Activated T-helper 2 cell treated with anti-CD3 and anti-CD28 coated beads, Interferon-gamma antibody, Interleukin-2, Interleukin-4, amounts not matched to agents 10 μg/mL and 5 μg/mL and 100 μg/mL, durations not matched to agents 14 hours and 24 hours and 36 hours (primary cell): ENCODE measurements around the gene TBK1. TPM values are rescaled to one million over a fixed set of nuclear protein-coding genes. Genes with fewer than 3 reads are reported as not detected.

Source experiments
- DNase-seq: peaks from one replicate; pipeline ENCODE4 v3.0.0; 2021; ENCODE audit warnings: low spot score
- H3K27ac Mint-ChIP-seq: one replicate; pipeline ENCODE4 v1.8.0; 2021; ENCODE audit warnings: mixed read lengths
- H3K27me3 Mint-ChIP-seq: one replicate; pipeline ENCODE4 v1.8.0; 2021; ENCODE audit warnings: low read depth, mixed read lengths
- H3K36me3 Mint-ChIP-seq: one replicate; pipeline ENCODE4 v1.8.0; 2021; ENCODE audit warnings: low read depth, mixed read lengths
- H3K4me1 Mint-ChIP-seq: one replicate; pipeline ENCODE4 v1.8.0; 2021; ENCODE audit warnings: low read depth, mixed read lengths
- H3K4me3 Mint-ChIP-seq: one replicate; pipeline ENCODE4 v1.8.0; 2021; ENCODE audit warnings: low read depth, mild to moderate bottlenecking, moderate library complexity, mixed read lengths
- H3K9me3 Mint-ChIP-seq: one replicate; pipeline ENCODE4 v1.8.0; 2021; ENCODE audit warnings: mixed read lengths
- intact Hi-C: fragments of 100-400 bp; cut with micrococcal nuclease; formaldehyde crosslinking; loops from one replicate; pipeline ENCODE4 v1.15.1; 2023
- total RNA-seq: library from RNA; stranded (reverse); gene quantifications from 2 replicates; pipeline ENCODE4 v1.2.3, GENCODE V29; 2022

The TBK1 gene
- total RNA-seq, 1 donor from 2014 or later = 35.3 TPM

DNA sequence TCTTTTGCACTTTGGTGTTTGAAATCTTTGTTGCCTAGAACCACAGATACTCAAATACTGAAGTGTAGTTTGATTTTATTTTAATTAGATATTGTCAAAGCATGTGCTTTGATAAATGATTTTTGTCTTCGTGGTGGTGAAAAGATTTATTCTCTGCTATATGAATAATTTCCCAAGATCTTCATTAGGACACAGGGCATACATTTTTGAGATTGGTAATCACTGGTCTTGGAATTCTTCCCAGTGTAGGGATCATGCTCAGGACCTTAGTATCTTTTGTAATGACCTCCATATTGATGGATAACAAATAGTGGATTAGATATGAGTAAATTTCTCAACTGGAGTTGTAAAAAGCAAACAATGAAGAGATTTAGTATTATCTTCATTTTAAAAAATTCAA lies 28.2 kb downstream of the TBK1 start:
- peaks cover 17% of the 10 kb centered on the region for H3K9me3 Mint-ChIP-seq
- H3K27me3 Mint-ChIP-seq = no peaks in the 10 kb centered on the region
- H3K27ac Mint-ChIP-seq = no peak overlapping the region
- no peak overlapping the region for H3K4me3 Mint-ChIP-seq
- intact Hi-C loops = no loop called here
- H3K36me3 Mint-ChIP-seq = peaks cover 49% of the 10 kb centered on the region
- H3K4me1 Mint-ChIP-seq = no peaks in the 10 kb centered on the region
- DNase-seq = no peak

- H3K9me3 Mint-ChIP-seq = no peaks in the 10 kb centered on the region
- no peak for DNase-seq
- peaks cover 57% of the 10 kb centered on the region for H3K36me3 Mint-ChIP-seq
- intact Hi-C loops = no loop called here
- H3K27ac Mint-ChIP-seq = no peak overlapping the region
- H3K27me3 Mint-ChIP-seq = no peaks in the 10 kb centered on the region
- no peak overlapping the region for H3K4me3 Mint-ChIP-seq
- H3K4me1 Mint-ChIP-seq = peaks cover 6% of the 10 kb centered on the region
These were observed 34.7 kb downstream of the TBK1 start for GRCh38 chr12:64486657-64487056.

- H3K4me3 Mint-ChIP-seq = no peak overlapping the region
- H3K4me1 Mint-ChIP-seq = peaks cover 25% of the 10 kb centered on the region
- peak overlapping the region; percentile 53 for H3K27ac Mint-ChIP-seq
- H3K9me3 Mint-ChIP-seq = no peaks in the 10 kb centered on the region
- peaks cover 69% of the 10 kb centered on the region for H3K36me3 Mint-ChIP-seq
- intact Hi-C loops = loop anchor here (2.0 kb wide), 1 partner anchor 35 kb away; no protein-coding TSS in a partner anchor
- H3K27me3 Mint-ChIP-seq = no peaks in the 10 kb centered on the region
- DNase-seq = no peak
These were observed 39.8 kb downstream of the TBK1 start for GRCh38 chr12:64491718-64492117.

DNA sequence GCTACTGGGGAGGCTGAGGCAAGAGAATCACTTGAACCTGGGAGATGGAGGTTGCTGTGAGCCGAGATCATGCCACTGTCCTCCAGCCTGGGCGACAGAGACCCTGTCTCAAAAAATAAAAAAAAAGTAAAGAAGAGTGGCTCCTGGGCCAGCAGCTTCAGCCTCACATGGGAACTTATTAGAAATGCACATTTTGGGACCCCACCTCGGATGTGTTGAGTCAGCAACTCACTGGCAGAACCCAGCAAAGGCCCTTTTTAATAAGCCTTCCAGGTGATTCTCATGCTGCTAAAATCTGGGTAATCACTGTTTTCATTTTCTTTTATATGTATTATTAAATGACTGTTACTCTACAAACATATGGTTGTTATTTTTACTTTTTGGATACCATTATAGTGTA lies 41.6 kb downstream of the TBK1 start:
- DNase-seq = no peak
- no peak overlapping the region for H3K4me3 Mint-ChIP-seq
- peaks cover 29% of the 10 kb centered on the region for H3K4me1 Mint-ChIP-seq
- no peaks in the 10 kb centered on the region for H3K27me3 Mint-ChIP-seq
- no peak overlapping the region for H3K27ac Mint-ChIP-seq
- intact Hi-C loops = no loop called here
- H3K36me3 Mint-ChIP-seq = peaks cover 75% of the 10 kb centered on the region
- H3K9me3 Mint-ChIP-seq = no peaks in the 10 kb centered on the region

- no peaks in the 10 kb centered on the region for H3K9me3 Mint-ChIP-seq
- peaks cover 72% of the 10 kb centered on the region for H3K36me3 Mint-ChIP-seq
- no peaks in the 10 kb centered on the region for H3K27me3 Mint-ChIP-seq
These were observed 43.2 kb downstream of the TBK1 start for GRCh38 chr12:64494998-64495729.

GRCh38 chr12:64496839-64497400 lies 45.0 kb downstream of the TBK1 start:
- H3K36me3 Mint-ChIP-seq = peaks cover 70% of the 10 kb centered on the region
- H3K9me3 Mint-ChIP-seq = no peaks in the 10 kb centered on the region
- DNase-seq = no peak
- intact Hi-C loops = no loop called here
- H3K4me3 Mint-ChIP-seq = no peak overlapping the region
- H3K4me1 Mint-ChIP-seq = peaks cover 20% of the 10 kb centered on the region
- no peak overlapping the region for H3K27ac Mint-ChIP-seq
- no peaks in the 10 kb centered on the region for H3K27me3 Mint-ChIP-seq

More at GRCh38 chr12:64494998-64495729, 43.2 kb downstream of the TBK1 start:
- Mint-ChIP-seq H3K4me1 (peaks cover 25% of the 10 kb centered on the region), H3K4me3 (no peak overlapping the region), H3K27ac (no peak overlapping the region)
- intact Hi-C loops = no loop called here
- DNase-seq = no peak

- Mint-ChIP-seq H3K27me3 (no peaks in the 10 kb centered on the region), H3K9me3 (no peaks in the 10 kb centered on the region), H3K4me1 (peaks cover 18% of the 10 kb centered on the region), H3K4me3 (no peak overlapping the region), H3K36me3 (peaks cover 65% of the 10 kb centered on the region), H3K27ac (peak overlapping the region; percentile 72)
- intact Hi-C loops = no loop called here
- no peak for DNase-seq
These were observed 45.6 kb downstream of the TBK1 start for GRCh38 chr12:64497484-64497883.

- Mint-ChIP-seq H3K9me3 (no peaks in the 10 kb centered on the region), H3K27ac (peak overlapping the region; percentile 72), H3K36me3 (peaks cover 67% of the 10 kb centered on the region), H3K4me1 (peaks cover 18% of the 10 kb centered on the region), H3K27me3 (no peaks in the 10 kb centered on the region), H3K4me3 (no peak overlapping the region)
- intact Hi-C loops = no loop called here
- no peak for DNase-seq
These were observed 46.0 kb downstream of the TBK1 start for GRCh38 chr12:64497903-64498302.

- H3K27me3 Mint-ChIP-seq = no peaks in the 10 kb centered on the region
These were observed 48.5 kb downstream of the TBK1 start for GRCh38 chr12:64500394-64500793.

DNA sequence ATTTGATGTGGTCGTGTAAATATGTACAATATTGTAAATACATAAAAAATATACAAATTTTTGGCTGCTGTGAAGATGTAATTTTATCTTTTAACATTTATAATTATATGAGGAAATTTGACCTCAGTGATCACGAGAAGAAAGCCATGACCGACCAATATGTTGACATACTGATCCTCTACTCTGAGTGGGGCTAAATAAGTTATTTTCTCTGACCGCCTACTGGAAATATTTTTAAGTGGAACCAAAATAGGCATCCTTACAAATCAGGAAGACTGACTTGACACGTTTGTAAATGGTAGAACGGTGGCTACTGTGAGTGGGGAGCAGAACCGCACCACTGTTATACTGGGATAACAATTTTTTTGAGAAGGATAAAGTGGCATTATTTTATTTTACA lies 49.6 kb downstream of the TBK1 start:
- H3K27ac Mint-ChIP-seq = no peak overlapping the region
- peaks cover 4% of the 10 kb centered on the region for H3K4me1 Mint-ChIP-seq
- H3K4me3 Mint-ChIP-seq = no peak overlapping the region
- peaks cover 47% of the 10 kb centered on the region for H3K36me3 Mint-ChIP-seq
- no peaks in the 10 kb centered on the region for H3K9me3 Mint-ChIP-seq
- DNase-seq = no peak
- intact Hi-C loops = no loop called here
- H3K27me3 Mint-ChIP-seq = no peaks in the 10 kb centered on the region

More at GRCh38 chr12:64500394-64500793, 48.5 kb downstream of the TBK1 start:
- Mint-ChIP-seq H3K9me3 (no peaks in the 10 kb centered on the region), H3K36me3 (peaks cover 51% of the 10 kb centered on the region), H3K4me3 (no peak overlapping the region), H3K27ac (no peak overlapping the region), H3K4me1 (peaks cover 4% of the 10 kb centered on the region)
- no peak for DNase-seq
- intact Hi-C loops = no loop called here

GRCh38 chr12:64506955-64507354 lies 55.0 kb downstream of the TBK1 start:
- intact Hi-C loops = no loop called here

DNA sequence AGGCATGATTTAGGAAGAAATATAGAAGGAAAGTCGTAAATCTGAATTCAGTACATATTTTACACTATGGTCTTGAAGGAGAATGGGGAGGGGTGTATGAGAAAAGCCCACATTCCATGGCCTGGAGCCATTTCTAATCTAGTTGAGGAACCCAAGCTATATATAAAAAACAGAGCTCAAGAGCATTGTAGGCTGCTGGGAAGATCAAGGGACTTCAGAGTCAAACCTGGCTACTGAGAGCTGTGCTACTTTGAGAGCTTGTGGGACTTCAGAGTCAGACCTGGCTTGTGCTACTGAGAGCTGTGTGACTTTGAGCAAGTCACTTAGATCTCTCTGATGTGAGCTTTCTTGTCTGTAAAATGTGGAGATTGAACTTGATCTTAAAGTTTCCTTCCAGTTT lies 58.7 kb downstream of the TBK1 start:
- Mint-ChIP-seq H3K9me3 (no peaks in the 10 kb centered on the region), H3K4me3 (no peak overlapping the region), H3K27me3 (peaks cover 8% of the 10 kb centered on the region), H3K27ac (no peak overlapping the region), H3K4me1 (peaks cover 5% of the 10 kb centered on the region), H3K36me3 (no peaks in the 10 kb centered on the region)
- DNase-seq = no peak
- intact Hi-C loops = no loop called here

More at GRCh38 chr12:64506955-64507354, 55.0 kb downstream of the TBK1 start:
- H3K4me1 Mint-ChIP-seq = peaks cover 5% of the 10 kb centered on the region
- H3K27ac Mint-ChIP-seq = no peak overlapping the region
- H3K27me3 Mint-ChIP-seq = peaks cover 5% of the 10 kb centered on the region
- H3K9me3 Mint-ChIP-seq = no peaks in the 10 kb centered on the region
- no peak for DNase-seq
- H3K4me3 Mint-ChIP-seq = no peak overlapping the region
- peaks cover 4% of the 10 kb centered on the region for H3K36me3 Mint-ChIP-seq

- Mint-ChIP-seq H3K9me3 (no peaks in the 10 kb centered on the region), H3K27ac (no peak overlapping the region), H3K4me1 (peaks cover 14% of the 10 kb centered on the region), H3K27me3 (peaks cover 2% of the 10 kb centered on the region), H3K4me3 (no peak overlapping the region), H3K36me3 (no peaks in the 10 kb centered on the region)
- no peak for DNase-seq
- intact Hi-C loops = no loop called here
These were observed 66.5 kb downstream of the TBK1 start for GRCh38 chr12:64518396-64518795.
